GM12878 (cell line): Measurements from ENCODE around the gene SLC37A1. TPM values are rescaled to one million over a fixed set of nuclear protein-coding genes. Genes with fewer than 3 reads are reported as not detected.

Experiments
- ATAC-seq: fragments of 200-7000 bp; cut with Tn5 transposase; 3 replicates; pipeline ENCODE4 v1.9.1; 2020; ENCODE audit warnings: mild to moderate bottlenecking, moderate library complexity
- BruUV-seq: library from RNA; stranded (reverse); fragments of 400-500 nt; replicated peaks from 2 replicates; lab custom pipeline; 2021; lab: Mats Ljungman, UMichigan
- CTCF ChIA-PET: fragments of 300-600 bp; sonication (Branson Sonifier 250); formaldehyde crosslinking; extraction: SDS; loops from one replicate; lab custom pipeline; 2021; ENCODE audit warnings: inconsistent platforms; lab: Yijun Ruan, JAX
- POLR2A ChIA-PET: fragments of 350-600 bp; formaldehyde crosslinking; extraction: SDS; loops from one replicate; lab custom pipeline; 2021; ENCODE audit warnings: inconsistent platforms; lab: Charles Lee
- RAD21 ChIA-PET: fragments of 300-600 bp; sonication (Branson Sonifier 250); formaldehyde crosslinking; loops from one replicate; lab custom pipeline; 2023; ENCODE audit warnings: antibody characterized with exemption; ENCODE audit not compliant: unreplicated experiment; lab: Charles Lee
- SMC1A ChIA-PET: fragments of 300-600 bp; sonication (Branson Sonifier 250); formaldehyde crosslinking; loops from one replicate; lab custom pipeline; 2023; ENCODE audit not compliant: unreplicated experiment, uncharacterized antibody; lab: Charles Lee
- DNase-seq: peaks from one replicate; pipeline ENCODE4 v3.0.0-alpha.2; 2011; ENCODE audit warnings: low read depth, low spot score
- FAIRE-seq: peaks from 3 replicates; lab custom pipeline; 2011; peaks lifted over from hg19 to GRCh38; lab: Jason Lieb, UNC
- H2AFZ ChIP-seq: 2 replicates; pipeline ENCODE4 v1.6.0; 2011; ENCODE audit warnings: low read depth, low read length, control low read depth; ENCODE audit not compliant: control insufficient read depth
- H3K27ac ChIP-seq: 2 replicates; pipeline ENCODE4 v1.5.1; 2011; ENCODE audit warnings: control low read depth; ENCODE audit not compliant: control insufficient read depth, insufficient read depth
- H3K27me3 ChIP-seq, 2 experiments: replicated peaks in 1 of 2; 2 replicates each; pipeline versions ENCODE4 v1.6.0 to v1.6.1; 2011; ENCODE audit warnings: low read length in 1 of 2; ENCODE audit not compliant: control insufficient read depth in 2 of 2, insufficient read depth in 2 of 2
- H3K36me3 ChIP-seq, 2 experiments: 2 replicates each; pipeline ENCODE4 v1.5.1; 2011; ENCODE audit warnings: low read length in 1 of 2; ENCODE audit not compliant: control insufficient read depth in 2 of 2, insufficient read depth in 2 of 2
- H3K4me1 ChIP-seq: 2 replicates; pipeline ENCODE4 v1.6.1; 2011; ENCODE audit warnings: mild to moderate bottlenecking, low read length, moderate library complexity, mixed read lengths; ENCODE audit not compliant: control insufficient read depth, insufficient read depth
- H3K4me2 ChIP-seq: 2 replicates; pipeline ENCODE4 v1.6.0; 2011; ENCODE audit warnings: control low read depth; ENCODE audit not compliant: control insufficient read depth, insufficient read depth
- H3K4me3 ChIP-seq: fragments of 200-600 bp; sonication (generic); 2 replicates; pipeline ENCODE4 v1.5.1; 2016
- H3K79me2 ChIP-seq: 2 replicates; pipeline ENCODE4 v1.6.0; 2011; ENCODE audit warnings: low read length; ENCODE audit not compliant: control insufficient read depth, insufficient read depth
- H3K9ac ChIP-seq: 2 replicates; pipeline ENCODE4 v1.8.0; 2011; ENCODE audit warnings: low read length, control low read depth, mixed read lengths; ENCODE audit not compliant: control insufficient read depth, insufficient read depth
- H3K9me3 ChIP-seq: replicated peaks from 3 replicates; pipeline ENCODE4 v1.5.1; 2011; ENCODE audit warnings: mild to moderate bottlenecking, low read length; ENCODE audit not compliant: control insufficient read depth, insufficient read depth
- H4K20me1 ChIP-seq: 2 replicates; pipeline ENCODE4 v1.6.0; 2011; ENCODE audit not compliant: control insufficient read depth, insufficient read depth
- BRCA1 ChIP-seq: IDR thresholded peaks from 2 replicates; pipeline ENCODE4 v1.6.1; 2011; ENCODE audit warnings: low read depth, low read length, improper control_type of control experiment
- ETV6 ChIP-seq, 2 experiments: fragments of 450-650 bp in 1 of 2; IDR thresholded peaks in 1 of 2; conservative IDR thresholded peaks in 1 of 2; 2 replicates each; pipeline ENCODE4 v1.6.1; 2014; ENCODE audit warnings: antibody characterized with exemption in 1 of 2, borderline replicate concordance in 1 of 2, low read depth in 1 of 2, mild to moderate bottlenecking in 1 of 2, moderate library complexity in 1 of 2
- FOS ChIP-seq: IDR thresholded peaks from 3 replicates; pipeline ENCODE4 v1.6.1; 2011; ENCODE audit warnings: borderline replicate concordance; ENCODE audit not compliant: insufficient read length; ENCODE audit errors: extremely low read depth
- HDAC6 ChIP-seq: fragments of 200-600 bp; sonication (generic); IDR thresholded peaks from one replicate; pipeline ENCODE4 v1.8.0; 2017; ENCODE audit warnings: antibody characterized with exemption; ENCODE audit not compliant: unreplicated experiment
- MYB ChIP-seq: fragments of 150-350 bp; IDR thresholded peaks from 2 replicates; pipeline ENCODE4 v1.6.1; 2014; ENCODE audit warnings: mild to moderate bottlenecking, low read depth, low read length, borderline replicate concordance
- RB1 ChIP-seq: fragments of 450-650 bp; formaldehyde crosslinking; IDR thresholded peaks from 2 replicates; pipeline ENCODE4 v1.6.1; 2017; ENCODE audit warnings: mild to moderate bottlenecking, borderline replicate concordance
- RCOR1 ChIP-seq: conservative IDR thresholded peaks from 2 replicates; pipeline ENCODE4 v1.6.1; 2012; ENCODE audit warnings: low read depth, low read length, improper control_type of control experiment
- SIX5 ChIP-seq: IDR thresholded peaks from 2 replicates; pipeline ENCODE4 v1.6.1; 2011; ENCODE audit warnings: mild to moderate bottlenecking, low read depth, low read length, moderate library complexity; ENCODE audit not compliant: severe bottlenecking
- SMARCA5 ChIP-seq: fragments of 450-650 bp; IDR thresholded peaks from 2 replicates; pipeline ENCODE4 v1.6.1; 2017; ENCODE audit warnings: mild to moderate bottlenecking
- SP1 ChIP-seq: IDR thresholded peaks from one replicate; pipeline ENCODE4 v1.6.1; 2011; ENCODE audit warnings: low read depth, low read length
- TAF1 ChIP-seq: IDR thresholded peaks from 2 replicates; pipeline ENCODE4 v1.6.1; 2011; ENCODE audit warnings: mild to moderate bottlenecking, low read depth, low read length, borderline replicate concordance
- TCF12 ChIP-seq: IDR thresholded peaks from 2 replicates; pipeline ENCODE4 v1.6.1; 2011; ENCODE audit warnings: low read depth, mild to moderate bottlenecking, low read length
- WRNIP1 ChIP-seq: IDR thresholded peaks from 2 replicates; pipeline ENCODE4 v1.6.1; 2011; ENCODE audit warnings: low read depth, low read length, improper control_type of control experiment, borderline replicate concordance
- ZNF384 ChIP-seq: IDR thresholded peaks from 2 replicates; pipeline ENCODE4 v1.6.1; 2012; ENCODE audit warnings: low read depth, mild to moderate bottlenecking, low read length, improper control_type of control experiment, borderline replicate concordance
- ZZZ3 ChIP-seq: IDR thresholded peaks from 2 replicates; pipeline ENCODE4 v1.6.1; 2011; ENCODE audit warnings: low read depth; ENCODE audit not compliant: control insufficient read depth, insufficient read length
- WGBS: methylation state at CpG from one replicate; pipeline ENCODE4 v1.1.6; 2016; ENCODE audit warnings: low lambda C conversion rate; ENCODE audit not compliant: insufficient replicate concordance, insufficient coverage; ENCODE audit errors: missing lambda C conversion rate; 5-methylcytosine and 5-hydroxymethylcytosine counted together
- in situ Hi-C: fragments of 300-500 bp; cut with MboI; formaldehyde crosslinking; loops from 9 replicates; pipeline ENCODE4 v1.14.3; 2018; ENCODE audit warnings: mixed read lengths
- intact Hi-C: fragments of 100-400 bp; cut with micrococcal nuclease; formaldehyde crosslinking; loops from one replicate; pipeline ENCODE4 v1.14.2; 2022; ENCODE audit not compliant: unreplicated experiment
- polyA plus RNA-seq, 11 experiments: library from polyadenylated mRNA; depleted of rRNA in 4 of 11; unstranded in 6 of 11; stranded (reverse) in 5 of 11; fragments of >200 nt; fragmentation: Nextera tagmentation in 4 of 11; fragmentation: Illumina TruSeq in 1 of 11; extraction: Ambion mirVana in 4 of 11; extraction: Trizol in 1 of 11; gene quantifications; 1 replicate in 1 of 11; 2 replicates in 10 of 11; pipeline versions ENCODE4 v1.2.1 to v1.2.3, GENCODE V29; 2011 to 2016; ENCODE audit warnings: inconsistent platforms in 2 of 11, missing spikeins in 2 of 11, low read depth in 1 of 11
- total RNA-seq, 4 experiments: library from RNA; depleted of rRNA in 3 of 4; stranded (reverse); fragments of >200 nt in 3 of 4; fragmentation: Illumina TruSeq in 1 of 4; extraction: Trizol in 1 of 4; gene quantifications; 2 replicates each; pipeline versions ENCODE4 v1.2.1 to v1.2.3, GENCODE V29; 2013 to 2021
- TF ChIP-seq, protein P1 (sequence below): IDR thresholded peaks from 2 replicates; pipeline ENCODE4 v1.6.1; 2012; ENCODE audit warnings: low read depth, low read length, improper control_type of control experiment
- TF ChIP-seq, protein P2 (sequence below): fragments of 450-650 bp; IDR thresholded peaks from 2 replicates; pipeline ENCODE4 v1.6.1; 2018; ENCODE audit warnings: borderline replicate concordance, mild to moderate bottlenecking; ENCODE audit not compliant: partially characterized antibody
- TF ChIP-seq, protein P3 (sequence below): fragments of 450-650 bp; IDR thresholded peaks from 2 replicates; pipeline ENCODE4 v1.6.1; 2016; ENCODE audit warnings: mild to moderate bottlenecking, moderate library complexity, borderline replicate concordance

The SLC37A1 gene
- total and polyA plus RNA-seq, 10 of the 15 experiments (the other 5 are each of a cell fraction or from before 2014, with no cell fraction given) = 1.1 to 35.5 (median 24.4) TPM

DNA sequence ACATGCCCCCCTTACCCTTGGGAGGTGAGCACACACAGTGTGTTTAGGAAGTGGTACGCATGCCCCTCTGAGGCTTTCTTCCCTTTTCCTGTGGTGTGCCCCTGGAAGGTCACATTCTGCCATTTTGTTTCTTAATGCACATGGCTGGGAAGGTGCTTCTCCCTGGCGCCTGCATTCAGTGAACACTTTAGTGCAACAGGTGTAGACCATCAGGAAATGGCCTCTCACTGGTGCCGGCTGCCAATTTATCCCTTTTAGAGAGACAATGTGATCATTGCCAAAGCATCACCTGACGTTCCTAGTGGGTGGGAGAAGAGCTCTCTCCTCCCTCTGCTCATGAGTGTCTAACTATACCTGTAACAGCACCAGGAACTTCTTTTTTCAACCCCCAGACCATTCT lies 88.0 kb downstream of the SLC37A1 start:
- ATAC-seq (no peak), FAIRE-seq (no peak), DNase-seq (no peak)
- Histone ChIP-seq H4K20me1 (no peaks in the 10 kb centered on the region), H3K4me3 (no peak overlapping the region), H3K9ac (no peak overlapping the region), H3K27ac (no peak overlapping the region), H2AFZ (no peak overlapping the region), H3K27me3 (no peaks in the 10 kb centered on the region; a peak in 1 of 4 replicates), H3K79me2 (no peaks in the 10 kb centered on the region), H3K9me3 (no peaks in the 10 kb centered on the region; the same call in 1 of the 3 replicates), H3K36me3 (no peaks in the 10 kb centered on the region), H3K4me1 (no peaks in the 10 kb centered on the region), H3K4me2 (no peak overlapping the region)
- POLR2A ChIA-PET = no interaction called here
- in situ Hi-C loops (no loop called here), intact Hi-C loops (no loop called here)
- CTCF ChIA-PET = interaction anchor here (0.6 kb wide), 1 partner anchor 8 kb away, joined by 3 read pairs; no protein-coding TSS in a partner anchor
- RAD21 ChIA-PET = no interaction called here
- SMC1A ChIA-PET = no interaction called here
- no TSS peak for BruUV-seq
- 24% methylated on average over 4 of the region's 4 CpGs for WGBS
- TF ChIP-seq ZNF384 (no peak), SP1 (no peak), SIX5 (no peak), MYB (no peak), SMARCA5 (no peak), FOS (no peak), TAF1 (no peak), TCF12 (no peak), ZZZ3 (no peak), WRNIP1 (no peak), BRCA1 (no peak), RCOR1 (no peak), RB1 (no peak), HDAC6 (no peak), ETV6 (conservative IDR thresholded peaks at IDR 0.05 in 1 of 2, IDR thresholded peaks at IDR 0.05 in 1 of 2; ENCODE audit: borderline replicate concordance in 1 of 2, low read depth in 1 of 2) (no peak)
- TF ChIP-seq, protein P1, sequence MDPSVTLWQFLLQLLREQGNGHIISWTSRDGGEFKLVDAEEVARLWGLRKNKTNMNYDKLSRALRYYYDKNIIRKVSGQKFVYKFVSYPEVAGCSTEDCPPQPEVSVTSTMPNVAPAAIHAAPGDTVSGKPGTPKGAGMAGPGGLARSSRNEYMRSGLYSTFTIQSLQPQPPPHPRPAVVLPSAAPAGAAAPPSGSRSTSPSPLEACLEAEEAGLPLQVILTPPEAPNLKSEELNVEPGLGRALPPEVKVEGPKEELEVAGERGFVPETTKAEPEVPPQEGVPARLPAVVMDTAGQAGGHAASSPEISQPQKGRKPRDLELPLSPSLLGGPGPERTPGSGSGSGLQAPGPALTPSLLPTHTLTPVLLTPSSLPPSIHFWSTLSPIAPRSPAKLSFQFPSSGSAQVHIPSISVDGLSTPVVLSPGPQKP = no peak
- TF ChIP-seq, protein P2, sequence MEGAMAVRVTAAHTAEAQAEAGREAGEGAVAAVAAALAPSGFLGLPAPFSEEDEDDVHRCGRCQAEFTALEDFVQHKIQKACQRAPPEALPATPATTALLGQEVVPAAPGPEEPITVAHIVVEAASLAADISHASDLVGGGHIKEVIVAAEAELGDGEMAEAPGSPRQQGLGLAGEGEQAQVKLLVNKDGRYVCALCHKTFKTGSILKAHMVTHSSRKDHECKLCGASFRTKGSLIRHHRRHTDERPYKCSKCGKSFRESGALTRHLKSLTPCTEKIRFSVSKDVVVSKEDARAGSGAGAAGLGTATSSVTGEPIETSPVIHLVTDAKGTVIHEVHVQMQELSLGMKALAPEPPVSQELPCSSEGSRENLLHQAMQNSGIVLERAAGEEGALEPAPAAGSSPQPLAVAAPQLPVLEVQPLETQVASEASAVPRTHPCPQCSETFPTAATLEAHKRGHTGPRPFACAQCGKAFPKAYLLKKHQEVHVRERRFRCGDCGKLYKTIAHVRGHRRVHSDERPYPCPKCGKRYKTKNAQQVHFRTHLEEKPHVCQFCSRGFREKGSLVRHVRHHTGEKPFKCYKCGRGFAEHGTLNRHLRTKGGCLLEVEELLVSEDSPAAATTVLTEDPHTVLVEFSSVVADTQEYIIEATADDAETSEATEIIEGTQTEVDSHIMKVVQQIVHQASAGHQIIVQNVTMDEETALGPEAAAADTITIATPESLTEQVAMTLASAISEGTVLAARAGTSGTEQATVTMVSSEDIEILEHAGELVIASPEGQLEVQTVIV = no peak
- TF ChIP-seq, protein P3, sequence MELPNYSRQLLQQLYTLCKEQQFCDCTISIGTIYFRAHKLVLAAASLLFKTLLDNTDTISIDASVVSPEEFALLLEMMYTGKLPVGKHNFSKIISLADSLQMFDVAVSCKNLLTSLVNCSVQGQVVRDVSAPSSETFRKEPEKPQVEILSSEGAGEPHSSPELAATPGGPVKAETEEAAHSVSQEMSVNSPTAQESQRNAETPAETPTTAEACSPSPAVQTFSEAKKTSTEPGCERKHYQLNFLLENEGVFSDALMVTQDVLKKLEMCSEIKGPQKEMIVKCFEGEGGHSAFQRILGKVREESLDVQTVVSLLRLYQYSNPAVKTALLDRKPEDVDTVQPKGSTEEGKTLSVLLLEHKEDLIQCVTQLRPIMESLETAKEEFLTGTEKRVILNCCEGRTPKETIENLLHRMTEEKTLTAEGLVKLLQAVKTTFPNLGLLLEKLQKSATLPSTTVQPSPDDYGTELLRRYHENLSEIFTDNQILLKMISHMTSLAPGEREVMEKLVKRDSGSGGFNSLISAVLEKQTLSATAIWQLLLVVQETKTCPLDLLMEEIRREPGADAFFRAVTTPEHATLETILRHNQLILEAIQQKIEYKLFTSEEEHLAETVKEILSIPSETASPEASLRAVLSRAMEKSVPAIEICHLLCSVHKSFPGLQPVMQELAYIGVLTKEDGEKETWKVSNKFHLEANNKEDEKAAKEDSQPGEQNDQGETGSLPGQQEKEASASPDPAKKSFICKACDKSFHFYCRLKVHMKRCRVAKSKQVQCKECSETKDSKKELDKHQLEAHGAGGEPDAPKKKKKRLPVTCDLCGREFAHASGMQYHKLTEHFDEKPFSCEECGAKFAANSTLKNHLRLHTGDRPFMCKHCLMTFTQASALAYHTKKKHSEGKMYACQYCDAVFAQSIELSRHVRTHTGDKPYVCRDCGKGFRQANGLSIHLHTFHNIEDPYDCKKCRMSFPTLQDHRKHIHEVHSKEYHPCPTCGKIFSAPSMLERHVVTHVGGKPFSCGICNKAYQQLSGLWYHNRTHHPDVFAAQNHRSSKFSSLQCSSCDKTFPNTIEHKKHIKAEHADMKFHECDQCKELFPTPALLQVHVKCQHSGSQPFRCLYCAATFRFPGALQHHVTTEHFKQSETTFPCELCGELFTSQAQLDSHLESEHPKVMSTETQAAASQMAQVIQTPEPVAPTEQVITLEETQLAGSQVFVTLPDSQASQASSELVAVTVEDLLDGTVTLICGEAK = no peak
